ENCODE measurements around the gene GNA15.

DNA sequence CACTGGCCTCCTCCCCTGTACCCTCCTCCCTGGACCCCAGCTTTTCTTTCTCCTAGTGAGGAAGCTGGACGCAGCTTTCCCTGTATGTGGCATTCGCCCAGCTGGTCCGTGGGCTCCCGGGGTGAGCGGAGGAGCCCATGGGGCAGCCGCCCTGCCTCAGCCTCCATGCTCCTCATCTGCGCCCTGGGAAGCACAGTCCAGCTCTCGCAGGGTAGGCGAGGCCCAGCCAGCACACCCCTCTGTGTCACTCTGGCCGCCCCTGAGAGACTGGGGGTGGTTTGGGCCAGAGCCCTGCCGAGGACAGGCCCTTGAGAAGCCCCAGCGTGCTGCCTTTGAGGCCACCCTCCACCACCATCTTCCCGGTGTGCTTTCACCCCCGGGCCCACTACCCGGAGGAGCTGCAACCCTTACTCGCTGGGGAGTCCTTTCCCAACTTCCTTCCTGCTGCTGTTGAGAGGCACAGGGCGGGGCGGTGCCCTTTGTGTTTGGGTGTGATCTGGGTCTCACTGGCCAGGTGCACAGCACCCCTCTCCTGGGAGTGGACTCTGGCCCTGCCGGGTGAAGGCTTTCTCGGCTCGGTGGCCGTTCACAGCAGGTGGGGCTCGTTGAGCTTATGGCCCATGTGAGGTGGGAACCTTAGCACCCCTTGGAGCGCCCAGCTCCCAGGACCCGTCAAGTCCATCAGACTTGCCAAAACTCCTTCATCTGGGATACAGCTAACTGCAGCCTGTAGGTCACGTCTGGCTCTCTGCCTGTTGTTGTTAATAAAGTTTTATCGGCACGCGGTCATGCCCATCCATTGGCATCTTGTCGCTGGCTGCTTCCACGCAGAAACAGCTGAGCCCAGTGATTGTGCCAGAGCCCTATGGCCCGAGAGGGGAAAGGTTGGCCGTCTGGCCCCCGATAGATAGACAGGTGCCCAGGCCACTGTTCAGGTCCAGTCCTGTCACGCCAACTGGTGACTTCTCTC lies 53.1 kb downstream of the GNA15 start:
- TF ChIP-seq, protein P1, sequence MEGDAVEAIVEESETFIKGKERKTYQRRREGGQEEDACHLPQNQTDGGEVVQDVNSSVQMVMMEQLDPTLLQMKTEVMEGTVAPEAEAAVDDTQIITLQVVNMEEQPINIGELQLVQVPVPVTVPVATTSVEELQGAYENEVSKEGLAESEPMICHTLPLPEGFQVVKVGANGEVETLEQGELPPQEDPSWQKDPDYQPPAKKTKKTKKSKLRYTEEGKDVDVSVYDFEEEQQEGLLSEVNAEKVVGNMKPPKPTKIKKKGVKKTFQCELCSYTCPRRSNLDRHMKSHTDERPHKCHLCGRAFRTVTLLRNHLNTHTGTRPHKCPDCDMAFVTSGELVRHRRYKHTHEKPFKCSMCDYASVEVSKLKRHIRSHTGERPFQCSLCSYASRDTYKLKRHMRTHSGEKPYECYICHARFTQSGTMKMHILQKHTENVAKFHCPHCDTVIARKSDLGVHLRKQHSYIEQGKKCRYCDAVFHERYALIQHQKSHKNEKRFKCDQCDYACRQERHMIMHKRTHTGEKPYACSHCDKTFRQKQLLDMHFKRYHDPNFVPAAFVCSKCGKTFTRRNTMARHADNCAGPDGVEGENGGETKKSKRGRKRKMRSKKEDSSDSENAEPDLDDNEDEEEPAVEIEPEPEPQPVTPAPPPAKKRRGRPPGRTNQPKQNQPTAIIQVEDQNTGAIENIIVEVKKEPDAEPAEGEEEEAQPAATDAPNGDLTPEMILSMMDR (tag by site-specific recombination; IDR thresholded peaks at IDR 0.05), result no peak
- TF ChIP-seq, protein P2, sequence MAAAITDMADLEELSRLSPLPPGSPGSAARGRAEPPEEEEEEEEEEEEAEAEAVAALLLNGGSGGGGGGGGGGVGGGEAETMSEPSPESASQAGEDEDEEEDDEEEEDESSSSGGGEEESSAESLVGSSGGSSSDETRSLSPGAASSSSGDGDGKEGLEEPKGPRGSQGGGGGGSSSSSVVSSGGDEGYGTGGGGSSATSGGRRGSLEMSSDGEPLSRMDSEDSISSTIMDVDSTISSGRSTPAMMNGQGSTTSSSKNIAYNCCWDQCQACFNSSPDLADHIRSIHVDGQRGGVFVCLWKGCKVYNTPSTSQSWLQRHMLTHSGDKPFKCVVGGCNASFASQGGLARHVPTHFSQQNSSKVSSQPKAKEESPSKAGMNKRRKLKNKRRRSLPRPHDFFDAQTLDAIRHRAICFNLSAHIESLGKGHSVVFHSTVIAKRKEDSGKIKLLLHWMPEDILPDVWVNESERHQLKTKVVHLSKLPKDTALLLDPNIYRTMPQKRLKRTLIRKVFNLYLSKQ (tag by site-specific recombination; IDR thresholded peaks at IDR 0.05; ENCODE audit: borderline replicate concordance), result no peak
- TF ChIP-seq, protein P3, sequence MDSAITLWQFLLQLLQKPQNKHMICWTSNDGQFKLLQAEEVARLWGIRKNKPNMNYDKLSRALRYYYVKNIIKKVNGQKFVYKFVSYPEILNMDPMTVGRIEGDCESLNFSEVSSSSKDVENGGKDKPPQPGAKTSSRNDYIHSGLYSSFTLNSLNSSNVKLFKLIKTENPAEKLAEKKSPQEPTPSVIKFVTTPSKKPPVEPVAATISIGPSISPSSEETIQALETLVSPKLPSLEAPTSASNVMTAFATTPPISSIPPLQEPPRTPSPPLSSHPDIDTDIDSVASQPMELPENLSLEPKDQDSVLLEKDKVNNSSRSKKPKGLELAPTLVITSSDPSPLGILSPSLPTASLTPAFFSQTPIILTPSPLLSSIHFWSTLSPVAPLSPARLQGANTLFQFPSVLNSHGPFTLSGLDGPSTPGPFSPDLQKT (IDR thresholded peaks at IDR 0.05; ENCODE audit: borderline replicate concordance, low read depth, low read length), result no peak
- TF ChIP-seq, protein P4, sequence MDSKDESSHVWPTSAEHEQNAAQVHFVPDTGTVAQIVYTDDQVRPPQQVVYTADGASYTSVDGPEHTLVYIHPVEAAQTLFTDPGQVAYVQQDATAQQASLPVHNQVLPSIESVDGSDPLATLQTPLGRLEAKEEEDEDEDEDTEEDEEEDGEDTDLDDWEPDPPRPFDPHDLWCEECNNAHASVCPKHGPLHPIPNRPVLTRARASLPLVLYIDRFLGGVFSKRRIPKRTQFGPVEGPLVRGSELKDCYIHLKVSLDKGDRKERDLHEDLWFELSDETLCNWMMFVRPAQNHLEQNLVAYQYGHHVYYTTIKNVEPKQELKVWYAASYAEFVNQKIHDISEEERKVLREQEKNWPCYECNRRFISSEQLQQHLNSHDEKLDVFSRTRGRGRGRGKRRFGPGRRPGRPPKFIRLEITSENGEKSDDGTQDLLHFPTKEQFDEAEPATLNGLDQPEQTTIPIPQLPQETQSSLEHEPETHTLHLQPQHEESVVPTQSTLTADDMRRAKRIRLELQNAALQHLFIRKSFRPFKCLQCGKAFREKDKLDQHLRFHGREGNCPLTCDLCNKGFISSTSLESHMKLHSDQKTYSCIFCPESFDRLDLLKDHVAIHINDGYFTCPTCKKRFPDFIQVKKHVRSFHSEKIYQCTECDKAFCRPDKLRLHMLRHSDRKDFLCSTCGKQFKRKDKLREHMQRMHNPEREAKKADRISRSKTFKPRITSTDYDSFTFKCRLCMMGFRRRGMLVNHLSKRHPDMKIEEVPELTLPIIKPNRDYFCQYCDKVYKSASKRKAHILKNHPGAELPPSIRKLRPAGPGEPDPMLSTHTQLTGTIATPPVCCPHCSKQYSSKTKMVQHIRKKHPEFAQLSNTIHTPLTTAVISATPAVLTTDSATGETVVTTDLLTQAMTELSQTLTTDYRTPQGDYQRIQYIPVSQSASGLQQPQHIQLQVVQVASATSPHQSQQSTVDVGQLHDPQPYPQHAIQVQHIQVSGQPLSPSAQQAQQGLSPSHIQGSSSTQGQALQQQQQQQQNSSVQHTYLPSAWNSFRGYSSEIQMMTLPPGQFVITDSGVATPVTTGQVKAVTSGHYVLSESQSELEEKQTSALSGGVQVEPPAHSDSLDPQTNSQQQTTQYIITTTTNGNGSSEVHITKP (tag by site-specific recombination; IDR thresholded peaks at IDR 0.05), result no peak
- TF ChIP-seq ZNF274 (IDR thresholded peaks at IDR 0.05; ENCODE audit: low read length) (no peak), ZNF274 (tag by site-specific recombination; IDR thresholded peaks at IDR 0.05; ENCODE audit: borderline replicate concordance) (no peak), ZNF23 (tag by site-specific recombination; IDR thresholded peaks at IDR 0.05; ENCODE audit: borderline replicate concordance) (no peak), ZEB2 (tag by site-specific recombination; IDR thresholded peaks at IDR 0.05) (no peak)
